ENCODE measurements around the gene SORCS2. TPM values are rescaled to one million over a fixed set of nuclear protein-coding genes. Genes with fewer than 3 reads are reported as not detected.

Gene SORCS2
- polyA plus RNA-seq, 1 donor (not counting 4 experiments of a cell fraction or from before 2014, with no cell fraction given), result 0.09 TPM

DNA sequence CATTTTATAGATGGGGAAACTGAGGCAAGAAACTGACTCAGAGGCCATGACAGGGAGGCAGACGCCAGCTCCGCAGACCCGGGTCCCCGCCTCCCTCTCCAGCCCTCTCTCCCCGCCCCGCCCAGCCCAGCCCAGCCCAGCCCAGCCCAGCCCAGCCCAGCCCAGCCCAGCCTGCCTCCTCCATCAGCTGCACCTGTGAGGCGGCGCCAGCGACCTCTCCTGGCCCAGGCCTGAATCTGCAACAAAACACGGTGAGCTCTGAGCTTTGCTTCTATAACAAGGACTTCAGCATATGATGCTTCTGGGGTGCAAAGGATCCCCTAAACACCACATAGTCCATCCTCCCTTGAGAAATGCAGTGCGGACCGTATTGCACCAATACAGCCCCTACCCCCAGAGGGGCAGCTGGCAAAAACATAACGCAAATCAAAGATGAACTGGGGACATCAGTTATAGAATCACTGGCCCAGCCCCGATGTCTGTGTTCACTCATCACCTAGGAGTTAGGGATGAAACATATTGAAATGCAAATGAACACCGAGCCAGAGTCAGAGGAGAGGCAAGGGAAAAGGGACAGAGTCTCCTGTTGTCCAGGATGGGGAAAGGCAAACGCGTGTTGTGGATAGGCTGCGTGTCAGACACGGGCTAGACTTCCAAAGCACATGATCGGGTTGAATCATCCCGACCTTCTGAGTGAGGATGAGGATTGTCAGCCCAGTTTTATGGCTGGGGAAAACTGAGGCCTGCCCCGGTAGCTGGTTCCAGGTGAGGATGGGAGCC, 458.5 kb downstream of the SORCS2 start:
- Histone ChIP-seq H3K27ac (ENCODE audit: control insufficient read depth, insufficient read depth, low read length) (peak overlapping the region; percentile 87), H3K4me2 (ENCODE audit: control insufficient read depth, extremely low read depth, insufficient read depth, low read depth, low read length) (peak overlapping the region; percentile 78), H2AFZ (ENCODE audit: control insufficient read depth, low read length) (peak overlapping the region; percentile 92), H3K36me3 (ENCODE audit: control insufficient read depth in 2 of 2, extremely low read depth in 1 of 2, insufficient read depth in 2 of 2, low read length in 2 of 2) (no peaks in the 10 kb centered on the region), H3K9ac (ENCODE audit: control insufficient read depth, extremely low read depth, insufficient read depth, low read length) (peak overlapping the region; percentile 69), H3K9me3 (ENCODE audit: control insufficient read depth, low read depth, low read length) (no peaks in the 10 kb centered on the region), H3K9me1 (ENCODE audit: control insufficient read depth, extremely low read depth, insufficient read depth, low read length) (no peaks in the 10 kb centered on the region), H3K27me3 (ENCODE audit: control insufficient read depth, extremely low read depth, insufficient read depth, low read length) (no peaks in the 10 kb centered on the region), H3K79me2 (ENCODE audit: control insufficient read depth, insufficient read depth, low read length) (no peaks in the 10 kb centered on the region), H3K4me1 (ENCODE audit: control insufficient read depth, extremely low read depth, insufficient read depth, low read length) (peaks cover 32% of the 10 kb centered on the region), H3K4me3 (ENCODE audit: control insufficient read depth in 2 of 3, extremely low read depth in 1 of 3, insufficient read depth in 2 of 3, low read depth in 1 of 3, low read length in 3 of 3) (peak overlapping the region in 1 of 3 experiments; percentile 4), H4K20me1 (ENCODE audit: control insufficient read depth, extremely low read depth, insufficient read depth, low read length) (no peaks in the 10 kb centered on the region)
- DNase-seq (ENCODE audit: low read depth, low spot score) (peak; percentile 23), FAIRE-seq (peak; percentile 81)
- TF ChIP-seq, protein P1, sequence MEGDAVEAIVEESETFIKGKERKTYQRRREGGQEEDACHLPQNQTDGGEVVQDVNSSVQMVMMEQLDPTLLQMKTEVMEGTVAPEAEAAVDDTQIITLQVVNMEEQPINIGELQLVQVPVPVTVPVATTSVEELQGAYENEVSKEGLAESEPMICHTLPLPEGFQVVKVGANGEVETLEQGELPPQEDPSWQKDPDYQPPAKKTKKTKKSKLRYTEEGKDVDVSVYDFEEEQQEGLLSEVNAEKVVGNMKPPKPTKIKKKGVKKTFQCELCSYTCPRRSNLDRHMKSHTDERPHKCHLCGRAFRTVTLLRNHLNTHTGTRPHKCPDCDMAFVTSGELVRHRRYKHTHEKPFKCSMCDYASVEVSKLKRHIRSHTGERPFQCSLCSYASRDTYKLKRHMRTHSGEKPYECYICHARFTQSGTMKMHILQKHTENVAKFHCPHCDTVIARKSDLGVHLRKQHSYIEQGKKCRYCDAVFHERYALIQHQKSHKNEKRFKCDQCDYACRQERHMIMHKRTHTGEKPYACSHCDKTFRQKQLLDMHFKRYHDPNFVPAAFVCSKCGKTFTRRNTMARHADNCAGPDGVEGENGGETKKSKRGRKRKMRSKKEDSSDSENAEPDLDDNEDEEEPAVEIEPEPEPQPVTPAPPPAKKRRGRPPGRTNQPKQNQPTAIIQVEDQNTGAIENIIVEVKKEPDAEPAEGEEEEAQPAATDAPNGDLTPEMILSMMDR (optimal IDR thresholded peaks at IDR 0.05 in 1 of 3, IDR thresholded peaks at IDR 0.05 in 1 of 3, conservative IDR thresholded peaks at IDR 0.05 in 1 of 3; ENCODE audit: extremely low read depth in 1 of 3, insufficient read depth in 2 of 3, low read length in 3 of 3), result peak in 1 of 3 experiments; percentile 39
- no peak for TF ChIP-seq EZH2 (IDR thresholded peaks at IDR 0.05; ENCODE audit: low read length)
- dilution Hi-C loops (cut with MboI; ENCODE audit: extremely low pct_ligation_motif_present, low sequenced_read_pairs), result no loop called here

DNA sequence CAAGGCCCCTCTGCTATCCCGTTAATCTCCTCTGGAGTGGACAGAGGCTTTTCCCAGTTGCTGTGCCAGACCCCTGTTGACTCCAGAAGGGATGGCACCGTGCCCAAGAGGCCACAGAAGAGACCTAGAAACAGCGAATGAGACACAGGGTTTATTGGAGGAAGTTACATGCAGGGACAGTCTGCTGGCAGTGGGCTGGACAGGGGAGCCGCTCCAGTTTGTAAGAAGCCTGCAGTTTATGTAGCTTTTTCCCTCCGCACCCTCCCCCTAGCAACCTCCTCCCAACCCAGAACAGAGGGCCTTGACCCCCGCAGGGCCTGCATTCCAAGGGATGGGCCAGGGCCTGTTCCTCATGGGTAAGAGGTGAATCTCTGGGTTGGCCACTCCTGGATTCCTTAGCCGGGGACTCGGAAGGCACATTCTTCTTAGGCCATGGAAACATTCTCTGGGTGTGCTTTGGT, 459.2 kb downstream of the SORCS2 start:
- no peaks in the 10 kb centered on the region for H4K20me1 ChIP-seq (ENCODE audit: control insufficient read depth, extremely low read depth, insufficient read depth, low read length)
- no peaks in the 10 kb centered on the region for H3K9me1 ChIP-seq (ENCODE audit: control insufficient read depth, extremely low read depth, insufficient read depth, low read length)
- DNase-seq (ENCODE audit: low read depth, low spot score) (peak; percentile 85), FAIRE-seq (peak; percentile 94)
- peak overlapping the region; percentile 87 for H3K27ac ChIP-seq (ENCODE audit: control insufficient read depth, insufficient read depth, low read length)
- dilution Hi-C loops (cut with MboI; ENCODE audit: extremely low pct_ligation_motif_present, low sequenced_read_pairs), result no loop called here
- H3K27me3 ChIP-seq (ENCODE audit: control insufficient read depth, extremely low read depth, insufficient read depth, low read length), result no peaks in the 10 kb centered on the region
- no peaks in the 10 kb centered on the region for H3K36me3 ChIP-seq (ENCODE audit: control insufficient read depth in 2 of 2, extremely low read depth in 1 of 2, insufficient read depth in 2 of 2, low read length in 2 of 2)
- H2AFZ ChIP-seq (ENCODE audit: control insufficient read depth, low read length), result peak overlapping the region; percentile 92
- H3K9ac ChIP-seq (ENCODE audit: control insufficient read depth, extremely low read depth, insufficient read depth, low read length), result peak overlapping the region; percentile 69
- H3K4me1 ChIP-seq (ENCODE audit: control insufficient read depth, extremely low read depth, insufficient read depth, low read length), result peaks cover 32% of the 10 kb centered on the region
- peak overlapping the region in 2 of 3 experiments; percentile 12 to 42 for H3K4me3 ChIP-seq (ENCODE audit: control insufficient read depth in 2 of 3, extremely low read depth in 1 of 3, insufficient read depth in 2 of 3, low read depth in 1 of 3, low read length in 3 of 3)
- peak overlapping the region; percentile 78 for H3K4me2 ChIP-seq (ENCODE audit: control insufficient read depth, extremely low read depth, insufficient read depth, low read depth, low read length)
- no peaks in the 10 kb centered on the region for H3K9me3 ChIP-seq (ENCODE audit: control insufficient read depth, low read depth, low read length)
- H3K79me2 ChIP-seq (ENCODE audit: control insufficient read depth, insufficient read depth, low read length), result no peaks in the 10 kb centered on the region
- TF ChIP-seq, protein P1 (optimal IDR thresholded peaks at IDR 0.05 in 1 of 3, IDR thresholded peaks at IDR 0.05 in 1 of 3, conservative IDR thresholded peaks at IDR 0.05 in 1 of 3; ENCODE audit: extremely low read depth in 1 of 3, insufficient read depth in 2 of 3, low read length in 3 of 3), result no peak
- no peak for TF ChIP-seq EZH2 (IDR thresholded peaks at IDR 0.05; ENCODE audit: low read length)

Measured in keratinocyte (primary cell).